Measurements from ENCODE around the gene IQGAP3.

Gene IQGAP3

GRCh38 chr1:156496211-156496761, 76.1 kb downstream of the IQGAP3 start:
- DNase-seq (ENCODE audit: low spot score), result no peak

- no peak for DNase-seq (ENCODE audit: low spot score)
Measured at GRCh38 chr1:156495401-156496140, 76.8 kb downstream of the IQGAP3 start.

GRCh38 chr1:156494309-156494895, 78.0 kb downstream of the IQGAP3 start:
- no peak for DNase-seq (ENCODE audit: low spot score)

GRCh38 chr1:156493742-156494141, 78.6 kb downstream of the IQGAP3 start:
- peak; percentile 26 for DNase-seq (ENCODE audit: low spot score)

GRCh38 chr1:156493154-156493631, 79.2 kb downstream of the IQGAP3 start:
- peak; percentile 60 for DNase-seq (ENCODE audit: low spot score)

- DNase-seq (ENCODE audit: low spot score), result peak; percentile 86
Measured at GRCh38 chr1:156492591-156493080, 79.7 kb downstream of the IQGAP3 start.

GRCh38 chr1:156492013-156492590, 80.3 kb downstream of the IQGAP3 start:
- DNase-seq (ENCODE audit: low spot score), result peak; percentile 75

GRCh38 chr1:156491151-156491949, 81.0 kb downstream of the IQGAP3 start:
- DNase-seq (ENCODE audit: low spot score), result peak; percentile 33

- DNase-seq (ENCODE audit: low spot score), result no peak
Measured at GRCh38 chr1:156490401-156491032, 81.8 kb downstream of the IQGAP3 start.

GRCh38 chr1:156489935-156490293, 82.5 kb downstream of the IQGAP3 start:
- DNase-seq (ENCODE audit: low spot score), result no peak

GRCh38 chr1:156489166-156489934, 83.0 kb downstream of the IQGAP3 start:
- peak; percentile 47 for DNase-seq (ENCODE audit: low spot score)

GRCh38 chr1:156488566-156489165, 83.7 kb downstream of the IQGAP3 start:
- peak; percentile 24 for DNase-seq (ENCODE audit: low spot score)

- DNase-seq (ENCODE audit: low spot score), result no peak
Measured at GRCh38 chr1:156487862-156488261, 84.5 kb downstream of the IQGAP3 start.

- DNase-seq (ENCODE audit: low spot score), result no peak
Measured at GRCh38 chr1:156486421-156487344, 85.7 kb downstream of the IQGAP3 start.

- DNase-seq (ENCODE audit: low spot score), result no peak
Measured at GRCh38 chr1:156485984-156486383, 86.4 kb downstream of the IQGAP3 start.

- DNase-seq (ENCODE audit: low spot score), result no peak
Measured at GRCh38 chr1:156484480-156485058, 87.8 kb downstream of the IQGAP3 start.

- DNase-seq (ENCODE audit: low spot score), result no peak
Measured at GRCh38 chr1:156483397-156483796, 89.0 kb downstream of the IQGAP3 start.

- no peak for DNase-seq (ENCODE audit: low spot score)
Measured at GRCh38 chr1:156482276-156482675, 90.1 kb downstream of the IQGAP3 start.

GRCh38 chr1:156481527-156481926, 90.8 kb downstream of the IQGAP3 start:
- peak; percentile 34 for DNase-seq (ENCODE audit: low spot score)
